ENCODE measurements around the gene LRRC14B.

The LRRC14B gene

GRCh38 chr5:170971-171800 is 20.1 kb upstream of the LRRC14B start:
- no peaks in the 10 kb centered on the region for H3K36me3 ChIP-seq (ENCODE audit: control insufficient read depth, insufficient read depth, low read length)
- no peak overlapping the region for H3K9ac ChIP-seq (ENCODE audit: low read length)
- no peaks in the 10 kb centered on the region for H3K9me3 ChIP-seq (ENCODE audit: control insufficient read depth, low read length)
- no peak overlapping the region for H3K4me3 ChIP-seq (ENCODE audit: low read length)
- no peaks in the 10 kb centered on the region for H3K27me3 ChIP-seq (ENCODE audit: control insufficient read depth, insufficient read depth, low read length)
- no peaks in the 10 kb centered on the region for H3K4me1 ChIP-seq (ENCODE audit: control insufficient read depth, insufficient read depth, low read length)

- no peak overlapping the region for H3K9ac ChIP-seq (ENCODE audit: low read length)
- H3K27me3 ChIP-seq (ENCODE audit: control insufficient read depth, insufficient read depth, low read length), result no peaks in the 10 kb centered on the region
- no peak overlapping the region for H3K4me3 ChIP-seq (ENCODE audit: low read length)
- no peaks in the 10 kb centered on the region for H3K4me1 ChIP-seq (ENCODE audit: control insufficient read depth, insufficient read depth, low read length)
- no peaks in the 10 kb centered on the region for H3K36me3 ChIP-seq (ENCODE audit: control insufficient read depth, insufficient read depth, low read length)
- no peaks in the 10 kb centered on the region for H3K9me3 ChIP-seq (ENCODE audit: control insufficient read depth, low read length)
Measured at GRCh38 chr5:171801-172331, 19.4 kb upstream of the LRRC14B start.

- Histone ChIP-seq H3K4me3 (ENCODE audit: low read length) (no peak overlapping the region), H3K36me3 (ENCODE audit: control insufficient read depth, insufficient read depth, low read length) (no peaks in the 10 kb centered on the region), H3K4me1 (ENCODE audit: control insufficient read depth, insufficient read depth, low read length) (no peaks in the 10 kb centered on the region), H3K9ac (ENCODE audit: low read length) (no peak overlapping the region), H3K27me3 (ENCODE audit: control insufficient read depth, insufficient read depth, low read length) (no peaks in the 10 kb centered on the region), H3K9me3 (ENCODE audit: control insufficient read depth, low read length) (no peaks in the 10 kb centered on the region)
Measured at GRCh38 chr5:172421-172820, 18.9 kb upstream of the LRRC14B start.

- no peak overlapping the region for H3K4me3 ChIP-seq (ENCODE audit: low read length)
- H3K4me1 ChIP-seq (ENCODE audit: control insufficient read depth, insufficient read depth, low read length), result no peaks in the 10 kb centered on the region
- H3K36me3 ChIP-seq (ENCODE audit: control insufficient read depth, insufficient read depth, low read length), result no peaks in the 10 kb centered on the region
Measured at GRCh38 chr5:172841-173251, 18.4 kb upstream of the LRRC14B start.

GRCh38 chr5:173392-174290 is 17.7 kb upstream of the LRRC14B start:
- Histone ChIP-seq H3K36me3 (ENCODE audit: control insufficient read depth, insufficient read depth, low read length) (no peaks in the 10 kb centered on the region), H3K4me1 (ENCODE audit: control insufficient read depth, insufficient read depth, low read length) (no peaks in the 10 kb centered on the region), H3K9me3 (ENCODE audit: control insufficient read depth, low read length) (no peaks in the 10 kb centered on the region), H3K9ac (ENCODE audit: low read length) (no peak overlapping the region), H3K27me3 (ENCODE audit: control insufficient read depth, insufficient read depth, low read length) (no peaks in the 10 kb centered on the region), H3K4me3 (ENCODE audit: low read length) (no peak overlapping the region)

More at GRCh38 chr5:172841-173251, 18.4 kb upstream of the LRRC14B start:
- no peaks in the 10 kb centered on the region for H3K9me3 ChIP-seq (ENCODE audit: control insufficient read depth, low read length)
- no peak overlapping the region for H3K9ac ChIP-seq (ENCODE audit: low read length)
- H3K27me3 ChIP-seq (ENCODE audit: control insufficient read depth, insufficient read depth, low read length), result no peaks in the 10 kb centered on the region

GRCh38 chr5:174291-174600 is 17.0 kb upstream of the LRRC14B start:
- H3K4me3 ChIP-seq (ENCODE audit: low read length), result no peak overlapping the region
- H3K36me3 ChIP-seq (ENCODE audit: control insufficient read depth, insufficient read depth, low read length), result no peaks in the 10 kb centered on the region
- H3K9ac ChIP-seq (ENCODE audit: low read length), result no peak overlapping the region
- no peaks in the 10 kb centered on the region for H3K4me1 ChIP-seq (ENCODE audit: control insufficient read depth, insufficient read depth, low read length)
- H3K9me3 ChIP-seq (ENCODE audit: control insufficient read depth, low read length), result no peaks in the 10 kb centered on the region
- H3K27me3 ChIP-seq (ENCODE audit: control insufficient read depth, insufficient read depth, low read length), result no peaks in the 10 kb centered on the region

GRCh38 chr5:174876-175465 is 16.3 kb upstream of the LRRC14B start:
- no peaks in the 10 kb centered on the region for H3K4me1 ChIP-seq (ENCODE audit: control insufficient read depth, insufficient read depth, low read length)
- no peaks in the 10 kb centered on the region for H3K27me3 ChIP-seq (ENCODE audit: control insufficient read depth, insufficient read depth, low read length)
- no peaks in the 10 kb centered on the region for H3K36me3 ChIP-seq (ENCODE audit: control insufficient read depth, insufficient read depth, low read length)
- H3K4me3 ChIP-seq (ENCODE audit: low read length), result no peak overlapping the region
- H3K9ac ChIP-seq (ENCODE audit: low read length), result no peak overlapping the region
- H3K9me3 ChIP-seq (ENCODE audit: control insufficient read depth, low read length), result no peaks in the 10 kb centered on the region

GRCh38 chr5:176296-176823 is 14.9 kb upstream of the LRRC14B start:
- no peaks in the 10 kb centered on the region for H3K4me1 ChIP-seq (ENCODE audit: control insufficient read depth, insufficient read depth, low read length)
- H3K36me3 ChIP-seq (ENCODE audit: control insufficient read depth, insufficient read depth, low read length), result no peaks in the 10 kb centered on the region
- H3K9me3 ChIP-seq (ENCODE audit: control insufficient read depth, low read length), result no peaks in the 10 kb centered on the region
- H3K4me3 ChIP-seq (ENCODE audit: low read length), result no peak overlapping the region
- H3K27me3 ChIP-seq (ENCODE audit: control insufficient read depth, insufficient read depth, low read length), result no peaks in the 10 kb centered on the region
- H3K9ac ChIP-seq (ENCODE audit: low read length), result no peak overlapping the region

- no peak overlapping the region for H3K9ac ChIP-seq (ENCODE audit: low read length)
- H3K36me3 ChIP-seq (ENCODE audit: control insufficient read depth, insufficient read depth, low read length), result no peaks in the 10 kb centered on the region
- H3K4me3 ChIP-seq (ENCODE audit: low read length), result no peak overlapping the region
- no peaks in the 10 kb centered on the region for H3K4me1 ChIP-seq (ENCODE audit: control insufficient read depth, insufficient read depth, low read length)
- no peaks in the 10 kb centered on the region for H3K9me3 ChIP-seq (ENCODE audit: control insufficient read depth, low read length)
- H3K27me3 ChIP-seq (ENCODE audit: control insufficient read depth, insufficient read depth, low read length), result no peaks in the 10 kb centered on the region
Measured at GRCh38 chr5:178110-178509, 13.2 kb upstream of the LRRC14B start.

GRCh38 chr5:179401-179800 is 11.9 kb upstream of the LRRC14B start:
- H3K27me3 ChIP-seq (ENCODE audit: control insufficient read depth, insufficient read depth, low read length), result no peaks in the 10 kb centered on the region
- H3K4me1 ChIP-seq (ENCODE audit: control insufficient read depth, insufficient read depth, low read length), result no peaks in the 10 kb centered on the region
- no peaks in the 10 kb centered on the region for H3K36me3 ChIP-seq (ENCODE audit: control insufficient read depth, insufficient read depth, low read length)
- no peaks in the 10 kb centered on the region for H3K9me3 ChIP-seq (ENCODE audit: control insufficient read depth, low read length)
- H3K9ac ChIP-seq (ENCODE audit: low read length), result no peak overlapping the region
- no peak overlapping the region for H3K4me3 ChIP-seq (ENCODE audit: low read length)

- Histone ChIP-seq H3K27me3 (ENCODE audit: control insufficient read depth, insufficient read depth, low read length) (no peaks in the 10 kb centered on the region), H3K9me3 (ENCODE audit: control insufficient read depth, low read length) (no peaks in the 10 kb centered on the region), H3K4me3 (ENCODE audit: low read length) (no peak overlapping the region), H3K36me3 (ENCODE audit: control insufficient read depth, insufficient read depth, low read length) (no peaks in the 10 kb centered on the region), H3K9ac (ENCODE audit: low read length) (no peak overlapping the region), H3K4me1 (ENCODE audit: control insufficient read depth, insufficient read depth, low read length) (no peaks in the 10 kb centered on the region)
Measured at GRCh38 chr5:180286-180918, 10.9 kb upstream of the LRRC14B start.

Data from mucosa of stomach (tissue), 1 donor.